Left renal pelvis (tissue), 4 donors: ENCODE data around the gene RIMBP2. TPM values are rescaled to one million over a fixed set of nuclear protein-coding genes. Genes with fewer than 3 reads are reported as not detected.

ENCODE experiments used
- DNase-seq, 4 donors: peaks; one replicate each; pipeline ENCODE4 v3.0.0-alpha.2; 2013; ENCODE audit warnings: low read depth in 4 of 4, low spot score in 3 of 4
- polyA plus RNA-seq, 4 donors: library from polyadenylated mRNA; unstranded; fragments of 120-200 nt; gene quantifications; one replicate each; pipeline ENCODE4 v1.2.1, GENCODE V29; 2013; ENCODE audit not compliant: insufficient read length in 4 of 4

The RIMBP2 gene
- polyA plus RNA-seq, 4 donors = 6.1 to 20.6 (median 14.3) TPM

DNA sequence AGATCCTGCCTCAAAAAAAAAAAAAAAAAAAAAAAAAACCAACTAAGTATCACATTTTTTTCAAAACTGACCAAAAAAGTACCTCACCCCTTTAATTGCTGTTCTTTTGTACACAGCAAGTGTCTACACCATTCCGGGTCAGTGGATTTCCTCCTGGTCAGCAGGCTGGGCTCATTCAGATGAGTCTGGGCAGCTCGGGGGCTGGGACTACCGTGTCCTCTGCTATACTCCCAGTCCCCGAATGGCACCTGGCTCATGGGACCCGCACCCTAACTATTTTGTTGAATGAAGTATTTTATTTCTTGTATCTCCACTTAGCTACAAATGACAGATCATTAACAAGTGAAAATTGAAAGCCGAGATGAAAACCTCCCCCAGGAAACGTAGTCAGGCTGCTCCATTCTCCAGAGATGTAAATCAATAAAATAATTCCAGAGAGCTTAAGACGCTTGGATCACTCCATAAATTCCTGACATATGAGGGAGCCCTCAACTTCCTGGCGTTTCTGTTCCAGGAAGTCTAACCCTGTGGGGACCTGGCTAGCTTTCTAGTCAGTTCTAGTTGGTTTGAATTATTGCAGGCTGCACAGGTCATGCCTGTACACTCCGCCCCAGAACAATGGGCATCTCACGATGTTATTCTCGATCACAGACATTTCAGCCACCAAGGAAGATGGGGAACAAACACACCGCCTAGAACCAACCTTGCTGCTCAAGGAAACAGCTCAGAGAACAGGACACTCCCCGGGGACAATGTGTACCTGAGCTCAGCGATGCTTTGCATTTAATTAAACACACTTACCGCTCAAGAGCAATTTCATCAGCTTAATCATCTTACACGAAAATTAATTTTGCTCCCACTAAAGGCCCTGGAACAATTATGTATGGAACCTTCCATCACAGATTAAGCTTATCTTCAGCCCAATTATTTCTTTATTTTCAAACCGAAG, 76.3 kb downstream of the RIMBP2 start:
- DNase-seq = no peak

DNA sequence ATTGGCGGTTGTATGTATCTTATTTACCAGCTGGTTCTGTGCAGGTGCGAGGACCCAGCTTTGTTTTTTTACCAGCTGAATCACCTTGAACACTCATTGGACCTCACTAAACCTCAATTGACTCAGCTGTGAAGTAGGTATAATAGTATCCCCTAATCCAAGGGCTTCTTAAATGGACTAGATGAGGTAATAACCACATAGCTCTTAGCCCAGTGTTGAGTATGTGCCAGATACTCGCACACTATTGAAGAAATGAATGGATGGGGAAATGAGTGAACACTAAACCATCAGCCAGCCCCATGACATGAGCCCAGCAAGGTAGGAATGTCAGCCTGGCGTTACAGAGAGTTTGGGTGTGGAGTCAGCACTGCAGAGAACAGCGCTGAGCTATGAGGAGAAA, 79.7 kb downstream of the RIMBP2 start:
- no peak for DNase-seq

DNA sequence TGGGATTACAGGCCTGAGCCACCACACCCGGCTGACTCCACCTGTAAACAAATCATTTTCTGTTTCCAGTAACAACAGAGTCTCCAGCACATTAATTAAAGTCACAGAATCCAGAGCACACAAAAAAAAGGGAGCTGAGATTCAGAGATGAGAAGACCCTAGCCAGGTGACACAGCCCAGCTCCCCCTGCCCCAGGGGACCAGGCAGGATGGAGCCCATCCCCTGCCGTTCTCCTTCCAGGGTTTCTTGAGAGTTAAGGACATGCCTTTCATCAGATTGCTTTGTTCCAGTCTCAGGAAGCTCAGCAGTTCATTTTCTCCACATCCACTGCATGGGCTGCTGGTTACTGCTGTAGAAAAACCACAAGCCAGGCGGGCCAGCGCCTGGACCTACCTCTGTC, 81.2 kb downstream of the RIMBP2 start:
- no peak for DNase-seq

DNA sequence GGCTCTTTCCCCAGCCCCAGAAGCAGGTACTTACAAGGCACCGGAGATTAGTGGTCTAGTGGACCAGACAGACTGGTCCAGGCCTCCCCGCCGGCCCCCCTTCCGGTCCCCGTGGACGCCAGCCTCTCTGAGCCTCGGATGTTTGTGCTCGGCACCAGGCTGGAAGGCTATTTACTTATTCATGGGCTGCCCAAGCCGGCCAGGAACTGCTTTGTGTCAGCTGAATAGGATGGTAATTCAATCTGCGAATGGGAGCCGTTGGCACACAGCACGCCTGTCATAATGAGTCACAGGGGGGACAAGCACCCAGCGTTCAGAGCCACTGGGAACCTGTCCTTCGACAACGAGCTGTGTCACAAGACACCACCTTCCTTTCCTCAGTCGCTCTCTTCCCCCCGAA, 82.3 kb downstream of the RIMBP2 start:
- DNase-seq = peak in 1 of 4 donors; percentile 69

DNA sequence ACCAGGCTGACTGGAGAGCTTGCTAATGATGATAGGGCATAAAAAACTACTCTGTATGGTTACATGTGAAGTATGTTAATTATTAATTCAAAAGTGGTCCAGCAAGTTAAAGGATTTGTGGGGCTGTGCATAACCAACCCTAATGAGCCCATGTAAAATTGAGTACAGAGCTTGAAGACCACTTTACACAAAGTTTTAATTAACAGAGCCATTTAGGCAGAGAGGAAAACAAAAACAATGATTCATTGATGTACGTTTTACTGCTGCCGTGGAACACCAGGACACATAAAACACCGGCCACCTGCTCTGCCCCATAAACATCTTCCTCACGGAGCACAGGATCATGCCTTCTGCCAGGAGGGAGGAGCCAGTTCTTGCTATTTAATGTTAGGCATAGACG, 83.5 kb downstream of the RIMBP2 start:
- no peak for DNase-seq

DNA sequence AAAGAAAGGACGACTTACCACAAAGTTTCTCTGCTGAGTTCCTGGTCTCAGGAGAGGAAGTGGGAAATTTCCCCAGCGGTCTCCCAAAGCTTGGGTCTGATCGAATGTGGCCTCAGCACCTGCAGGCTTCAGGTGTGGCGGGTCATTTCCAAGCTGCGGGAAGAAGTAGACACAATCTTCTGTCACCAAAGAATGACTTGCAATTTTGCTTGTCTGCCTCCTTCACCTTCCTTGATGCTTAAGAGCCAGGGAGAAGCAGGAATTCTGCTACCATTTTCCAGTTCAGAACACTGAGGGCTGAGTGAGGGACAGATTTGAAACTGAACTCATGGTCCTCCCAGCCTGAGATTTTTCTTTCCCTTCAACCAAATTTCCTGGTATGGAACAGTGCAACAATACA, 87.8 kb downstream of the RIMBP2 start:
- DNase-seq = no peak

DNA sequence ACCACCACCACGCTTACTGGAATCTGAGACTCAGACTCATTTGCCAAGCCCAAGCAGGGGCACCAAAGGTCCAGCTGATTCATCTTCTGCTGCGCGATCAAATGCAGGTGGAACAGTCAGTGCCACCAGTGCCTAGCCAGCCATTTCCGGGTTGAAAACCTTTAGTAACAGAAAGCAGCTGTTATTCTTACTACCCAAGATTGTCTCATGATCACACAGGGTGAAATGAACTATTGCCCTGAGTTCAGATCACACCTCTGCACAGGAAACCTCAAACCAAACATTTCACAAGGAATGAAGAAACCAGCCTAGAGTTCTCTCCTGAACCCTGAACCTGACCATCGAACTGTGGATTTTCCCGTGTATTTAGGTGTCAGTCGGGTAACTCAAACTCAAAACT, 88.9 kb downstream of the RIMBP2 start:
- DNase-seq = no peak

DNA sequence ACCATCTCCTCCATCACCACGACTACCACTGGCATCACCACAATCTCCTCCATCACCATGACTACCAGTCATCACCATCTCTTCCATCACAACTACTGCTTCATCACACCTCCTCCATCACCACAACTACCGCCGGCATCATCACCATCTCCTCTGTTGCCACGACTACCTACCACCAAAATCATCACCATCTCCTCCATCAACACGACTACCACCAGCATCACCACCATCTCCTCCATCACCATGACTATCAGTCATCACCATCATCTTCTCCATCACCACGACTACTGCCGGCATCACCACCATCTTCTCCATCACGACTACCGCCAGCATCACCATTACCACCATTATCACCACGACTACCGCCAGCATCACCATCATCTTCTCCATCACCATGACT, 89.5 kb downstream of the RIMBP2 start:
- no peak for DNase-seq

DNA sequence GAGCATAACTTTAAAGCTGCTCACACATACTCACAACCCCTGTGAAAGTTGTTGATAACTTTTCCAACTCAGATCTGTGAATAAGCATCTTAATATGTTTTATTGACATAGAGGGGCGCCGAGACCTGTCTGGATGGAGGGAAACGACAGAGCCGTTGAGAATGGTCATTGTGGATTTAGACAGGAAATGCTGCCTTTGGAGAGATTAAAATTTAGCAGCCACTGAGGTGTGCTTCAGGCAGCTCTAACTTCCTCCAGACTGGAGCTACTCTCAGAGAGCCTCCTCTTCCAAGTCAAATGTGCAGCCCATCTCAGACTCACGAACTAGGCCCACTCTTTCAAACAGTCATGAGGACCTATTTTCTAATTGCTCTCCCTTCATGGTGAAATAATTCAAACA, 90.9 kb downstream of the RIMBP2 start:
- no peak for DNase-seq

DNA sequence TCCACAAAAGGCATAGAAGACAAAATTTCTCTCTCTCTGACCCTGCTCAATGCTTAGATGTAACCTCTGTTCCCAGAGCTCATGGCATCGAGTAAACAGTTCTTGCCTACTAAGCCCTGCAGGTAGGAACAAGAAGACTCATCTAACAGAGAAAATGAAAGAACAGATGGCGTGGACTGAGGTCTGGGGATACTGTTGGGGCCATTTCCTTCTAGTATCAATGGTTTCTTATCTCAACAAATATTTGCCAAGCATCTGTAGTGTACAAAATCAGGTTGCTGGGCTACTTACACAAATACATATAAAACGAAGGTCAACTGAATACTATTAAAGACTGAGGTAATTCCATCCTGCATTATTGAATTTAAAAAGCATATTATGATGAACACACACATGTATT, 93.3 kb downstream of the RIMBP2 start:
- DNase-seq = no peak

DNA sequence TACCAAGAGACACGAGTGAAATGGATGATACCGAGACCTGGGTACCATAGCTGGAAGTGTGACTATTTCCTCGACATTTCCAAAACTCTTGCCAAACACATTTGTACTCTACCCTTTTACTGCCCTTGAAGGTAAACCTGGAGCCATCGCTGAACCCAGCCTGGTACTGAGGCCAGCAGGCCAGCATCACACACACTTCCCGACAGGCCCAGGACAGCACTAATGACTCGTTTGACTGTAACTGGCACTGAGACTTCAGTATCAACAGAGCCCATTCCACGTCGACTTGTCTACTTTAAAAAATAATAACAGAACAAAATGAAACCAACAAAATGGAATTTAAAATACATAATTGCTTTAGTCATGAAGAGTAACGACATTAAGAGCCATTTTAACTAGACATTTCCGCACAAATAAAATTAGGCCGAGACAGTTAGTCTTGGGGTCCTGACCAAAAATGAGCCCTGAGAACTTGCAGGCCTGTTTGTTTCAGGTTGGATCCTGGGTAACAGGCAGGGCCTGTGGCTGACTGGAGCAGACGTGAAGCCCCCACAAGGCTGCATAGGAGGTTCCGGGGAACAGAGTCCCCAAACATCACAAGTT, 94.3 kb downstream of the RIMBP2 start:
- no peak for DNase-seq

DNA sequence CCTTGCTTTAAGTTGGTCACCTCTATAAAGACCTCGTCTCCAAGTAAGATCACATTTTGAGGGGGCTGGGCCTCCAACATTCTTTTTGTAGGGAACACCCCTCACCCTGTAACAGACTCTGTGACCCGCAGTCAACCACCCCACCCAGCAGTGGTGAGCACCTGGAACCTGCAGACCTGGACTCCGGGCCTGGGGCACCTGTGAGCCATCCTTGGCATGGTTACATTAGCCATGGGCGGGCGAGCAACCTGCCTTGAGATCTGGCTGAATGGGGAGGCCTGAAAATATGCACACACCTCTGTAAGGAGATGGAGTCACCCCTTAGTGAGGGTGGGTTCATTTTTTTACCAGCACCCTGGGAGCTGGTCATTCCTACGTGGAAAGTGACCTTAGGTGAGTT, 95.3 kb downstream of the RIMBP2 start:
- DNase-seq = no peak

DNA sequence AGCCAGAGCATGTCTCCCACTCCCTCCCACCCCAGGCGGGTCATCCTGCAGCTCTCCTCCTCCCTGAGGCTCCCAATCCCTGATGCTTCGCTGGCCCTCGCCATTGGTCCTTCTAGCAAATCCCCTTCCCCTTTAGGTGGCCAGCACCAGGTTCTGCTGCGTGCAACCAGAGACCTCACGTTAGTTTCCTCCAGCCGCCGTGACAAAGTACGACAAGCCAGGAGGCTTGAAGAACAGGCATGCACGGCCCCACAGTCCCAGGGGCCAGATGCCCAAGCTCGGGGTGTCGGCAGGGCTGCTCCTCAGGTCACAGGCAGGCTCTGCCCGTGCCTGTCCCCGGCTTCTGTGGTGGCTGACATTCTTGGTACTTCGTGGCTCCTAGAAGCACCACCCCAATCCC, 95.8 kb downstream of the RIMBP2 start:
- DNase-seq = no peak

DNA sequence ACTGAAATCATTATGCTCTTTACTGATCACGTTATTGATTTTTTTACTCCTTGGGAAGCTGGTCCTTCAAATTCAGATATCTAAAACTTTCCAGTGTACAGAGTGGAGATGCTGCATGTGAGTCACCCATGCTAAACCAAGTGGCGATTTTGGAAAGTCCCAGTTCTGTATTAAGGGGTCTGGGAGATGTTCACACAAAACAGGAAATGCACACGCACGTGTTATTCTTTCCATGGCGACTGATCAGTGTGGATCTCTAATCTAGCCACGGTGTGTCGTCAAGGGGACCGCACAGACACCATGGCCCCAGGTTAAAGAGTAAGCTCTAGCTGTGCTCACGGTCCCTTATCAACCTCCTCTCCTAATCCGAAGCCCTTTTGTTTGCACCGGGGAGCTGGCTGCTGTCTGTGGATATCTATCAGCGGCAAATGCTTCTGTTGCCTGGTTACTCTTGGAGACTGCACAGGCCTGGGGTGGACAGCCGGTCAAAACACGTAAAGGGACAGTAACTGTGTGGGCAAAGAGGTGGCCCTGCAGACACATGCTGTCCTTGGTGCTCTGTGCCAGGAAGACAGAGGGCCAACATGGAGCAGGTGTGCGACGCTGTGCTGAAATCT, 96.6 kb downstream of the RIMBP2 start:
- no peak for DNase-seq

DNA sequence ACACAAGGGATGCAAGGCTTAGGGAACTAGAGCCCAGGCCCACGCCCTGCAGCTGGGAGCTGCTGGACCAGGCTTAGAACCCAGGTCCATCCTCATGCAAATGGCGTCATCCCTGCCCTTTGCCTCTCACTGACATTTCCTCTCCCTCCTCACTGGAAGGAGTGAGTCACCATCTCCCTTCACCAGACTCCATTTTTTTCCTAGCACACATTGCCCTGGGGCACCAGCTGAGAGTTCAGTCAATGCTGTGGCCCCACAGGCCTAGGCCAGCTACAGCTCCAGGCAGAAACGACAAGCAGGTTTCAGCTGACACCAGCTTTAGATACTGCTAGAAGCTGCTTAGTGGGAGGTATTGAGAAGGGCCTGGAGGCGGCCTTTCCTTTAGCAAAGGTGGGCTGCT, 98.9 kb downstream of the RIMBP2 start:
- DNase-seq = no peak

DNA sequence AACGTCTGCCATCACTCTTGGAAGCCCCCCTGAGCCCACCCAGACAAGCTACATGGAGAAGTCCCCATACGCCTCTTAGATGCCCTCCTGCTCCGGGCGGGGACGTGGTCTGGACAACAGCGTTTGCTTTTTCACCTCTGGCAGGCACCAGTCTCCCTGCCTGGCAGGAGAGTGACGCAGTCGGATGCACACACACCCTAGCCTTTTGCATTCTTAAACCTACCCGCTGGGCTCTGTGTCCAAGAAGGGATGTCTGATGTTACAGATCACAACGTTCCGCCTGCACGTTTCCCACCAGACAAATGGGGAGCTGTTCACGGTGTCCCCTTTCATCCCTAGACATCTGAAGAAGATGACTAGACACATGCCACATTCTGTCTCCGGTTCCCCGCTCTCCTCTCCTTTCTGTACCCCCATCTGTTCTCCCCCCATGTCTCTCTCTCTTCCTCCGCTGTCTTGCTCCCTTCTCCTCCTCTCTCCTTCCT, 100.2 kb downstream of the RIMBP2 start:
- no peak for DNase-seq

DNA sequence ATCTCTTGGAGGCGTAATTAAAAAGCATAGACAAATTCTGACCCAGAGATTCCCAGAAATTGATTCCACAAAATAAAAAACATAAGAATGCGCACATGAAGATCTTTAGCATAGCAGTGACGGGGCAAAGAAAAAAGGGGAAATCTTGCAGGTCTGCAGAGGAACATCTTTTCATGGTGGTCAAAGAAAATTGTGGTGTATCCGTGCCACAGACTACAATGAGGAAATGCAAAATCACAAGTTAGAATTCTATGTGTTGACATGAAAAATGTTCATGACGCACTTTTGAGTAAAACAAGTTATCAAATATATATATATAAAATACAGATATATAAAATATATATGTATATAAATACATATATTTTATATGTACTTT, 101.6 kb downstream of the RIMBP2 start:
- DNase-seq = no peak

DNA sequence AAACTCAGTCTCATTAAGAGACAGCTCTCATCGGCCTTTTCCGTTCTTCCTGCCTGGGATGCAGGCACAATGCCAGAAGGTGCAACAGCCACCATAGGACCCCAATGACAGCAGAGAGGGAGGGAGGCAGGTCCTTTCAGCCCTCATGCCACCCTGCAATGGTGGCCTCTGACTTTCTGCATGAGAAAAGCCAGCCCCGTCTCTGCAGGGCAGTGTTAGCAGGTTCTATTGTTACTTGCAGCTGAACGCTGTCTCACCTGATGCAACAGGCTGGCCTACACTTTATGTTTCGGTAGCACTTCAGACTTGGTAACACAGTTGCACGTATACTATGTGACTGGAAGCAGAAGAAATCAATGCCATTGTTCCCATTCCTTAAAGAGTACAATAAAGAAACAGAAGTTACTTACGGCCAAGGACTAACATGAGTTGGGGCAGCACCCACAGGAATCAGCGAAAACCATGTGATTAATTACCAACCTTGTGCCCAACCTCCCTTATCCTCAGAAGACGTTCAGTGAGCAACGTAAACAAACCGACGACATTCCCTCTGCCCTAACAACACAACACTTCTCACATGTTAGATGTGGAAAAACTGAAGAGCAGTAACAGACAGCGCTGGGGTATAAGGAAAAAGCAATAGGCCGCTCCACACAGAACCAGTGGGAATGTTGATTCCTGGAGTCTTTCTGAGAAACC, 102.1 kb downstream of the RIMBP2 start:
- no peak for DNase-seq

DNA sequence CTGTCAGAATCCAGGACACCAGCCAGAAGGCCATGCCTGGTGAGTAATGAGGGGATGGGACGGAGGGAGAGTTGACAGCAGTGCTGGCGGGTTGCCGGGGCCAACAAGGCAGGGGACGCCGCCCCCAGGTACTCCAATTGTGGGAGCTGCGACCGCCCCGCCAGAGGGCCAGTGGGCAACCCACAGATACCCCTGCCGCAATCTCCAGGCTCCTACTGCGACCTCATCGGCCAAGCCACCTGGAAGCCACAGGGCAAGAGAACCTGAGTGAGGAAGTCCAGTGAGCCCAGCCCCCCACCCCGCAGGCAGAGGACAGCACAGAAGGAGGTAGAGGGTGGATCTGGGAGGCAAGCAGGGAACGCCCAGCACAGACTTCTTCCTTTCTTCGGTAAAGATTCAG, 103.0 kb downstream of the RIMBP2 start:
- DNase-seq = no peak

DNA sequence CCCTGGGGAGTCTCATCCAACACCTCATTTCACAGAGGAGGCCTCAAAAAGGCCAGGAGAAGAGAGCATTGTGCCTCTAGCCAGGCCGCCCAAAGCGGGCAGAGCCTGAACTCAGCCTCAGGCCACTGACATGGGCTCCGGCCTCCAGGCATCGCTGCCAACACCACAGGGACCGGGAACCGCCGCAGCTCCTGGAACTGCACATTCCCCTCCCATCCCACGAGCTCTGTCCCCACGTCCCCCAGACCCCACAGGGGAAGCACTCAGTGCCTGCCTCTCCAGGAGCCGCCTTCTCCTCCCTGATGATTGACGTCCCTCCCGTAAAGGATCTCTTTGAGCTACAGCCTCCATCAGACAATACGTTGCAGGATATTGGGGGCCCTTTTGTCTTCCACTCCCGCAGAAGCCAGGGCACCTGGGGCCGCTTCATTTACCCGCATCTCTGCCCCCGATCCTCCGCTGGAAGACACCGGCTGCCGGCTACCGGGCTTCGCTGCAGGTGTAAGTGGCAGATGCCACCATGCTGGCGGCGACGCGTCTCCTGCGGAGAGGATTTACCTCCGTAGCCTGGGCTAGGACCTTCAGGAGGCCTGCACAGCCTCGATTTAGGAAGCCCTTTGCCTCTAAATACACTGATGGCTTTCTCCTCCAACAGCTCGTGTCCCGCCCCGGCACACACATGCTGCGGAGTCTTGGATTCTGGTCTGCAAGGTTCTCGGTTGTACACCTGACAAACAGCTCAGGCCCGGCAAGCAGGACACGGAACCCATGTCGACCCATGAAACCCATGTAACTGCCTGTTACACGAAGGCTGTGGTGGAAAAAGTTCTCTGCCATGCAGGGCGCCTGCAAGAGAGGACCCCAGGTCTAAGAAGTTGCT, 104.8 kb downstream of the RIMBP2 start:
- DNase-seq = no peak
